NCI-H748 (cell line): Measurements from ENCODE around the gene CDH7.

Source experiments
- DNase-seq: peaks from one replicate; lab custom pipeline; 2025; ENCODE audit not compliant: unreplicated experiment; lab: John Stamatoyannopoulos, UW

CDH7 gene

DNA sequence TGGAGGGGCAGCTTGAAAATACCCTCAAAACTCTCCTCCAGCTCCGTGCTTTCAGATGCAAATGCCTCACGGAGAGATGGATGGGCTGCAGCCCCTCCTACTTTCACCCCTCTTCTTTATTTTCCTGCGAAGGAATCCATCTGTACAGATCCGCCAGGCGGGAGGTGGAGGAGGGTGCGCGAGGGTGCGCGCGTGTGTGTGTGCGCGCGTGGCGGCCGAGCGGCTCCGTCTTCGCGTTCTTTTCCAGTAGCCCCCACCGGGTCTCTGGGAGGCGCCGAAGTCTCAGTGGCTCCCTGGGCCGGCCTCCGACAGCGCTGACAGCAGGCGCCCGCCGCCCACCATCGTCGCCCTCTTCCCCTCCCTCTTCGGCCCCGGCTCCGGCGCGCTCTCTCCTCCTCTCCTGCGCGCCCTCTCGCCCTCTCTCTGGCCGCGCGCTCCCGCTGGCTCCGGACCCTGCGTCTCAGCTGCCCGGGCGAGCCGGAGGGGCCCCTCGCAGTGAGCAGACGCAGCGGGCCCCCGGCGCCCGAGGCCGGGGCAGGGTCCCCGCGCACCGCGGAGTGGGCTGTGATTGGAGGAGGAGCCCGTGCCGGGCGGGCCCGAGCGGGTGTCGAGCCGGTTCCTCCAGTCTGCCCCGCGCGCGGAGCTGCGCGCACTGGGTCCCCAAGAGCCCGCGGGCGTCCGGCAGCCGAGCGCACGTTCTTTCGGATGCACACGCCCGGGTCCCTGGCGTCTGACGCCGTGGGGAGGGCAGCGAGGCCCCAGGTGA, at the start of gene CDH7:
TSS of gene CDH7 (plus strand) at position 624 of the 766 bp plus-strand sequence. CDS start 11,831 bp downstream, outside the sequence.
- peak; percentile 94 for DNase-seq

- DNase-seq = no peak
These were observed 46.8 kb upstream of the CDH7 start for GRCh38 chr18:65704046-65704445.

- DNase-seq = no peak
These were observed 44.2 kb upstream of the CDH7 start for GRCh38 chr18:65706646-65707045.

GRCh38 chr18:65711493-65711892, 39.3 kb upstream of the CDH7 start:
- DNase-seq = no peak

- no peak for DNase-seq
These were observed 29.2 kb upstream of the CDH7 start for GRCh38 chr18:65721619-65722018.

GRCh38 chr18:65725251-65726050, 25.4 kb upstream of the CDH7 start:
- peak; percentile 90 for DNase-seq

DNA sequence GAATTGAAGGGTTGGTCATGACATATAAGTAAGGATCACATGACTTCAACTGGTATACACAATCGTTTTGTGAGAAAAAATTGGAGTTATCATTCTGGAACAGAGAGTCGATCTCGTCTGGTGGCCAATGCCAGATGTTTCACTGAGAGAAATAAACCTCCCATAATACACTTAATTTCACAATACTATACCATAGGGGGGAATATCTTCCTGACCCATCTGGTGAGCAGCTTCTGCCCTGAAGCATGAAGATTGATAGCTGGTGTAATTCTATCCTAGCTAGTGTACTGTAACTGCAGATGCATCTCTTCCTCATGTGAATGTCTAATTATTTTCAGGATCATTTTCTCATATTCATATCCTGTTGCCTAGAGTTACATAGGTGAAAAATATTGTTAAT, 15.7 kb upstream of the CDH7 start:
- no peak for DNase-seq

GRCh38 chr18:65737471-65737955, 13.3 kb upstream of the CDH7 start:
- DNase-seq = peak; percentile 51

DNA sequence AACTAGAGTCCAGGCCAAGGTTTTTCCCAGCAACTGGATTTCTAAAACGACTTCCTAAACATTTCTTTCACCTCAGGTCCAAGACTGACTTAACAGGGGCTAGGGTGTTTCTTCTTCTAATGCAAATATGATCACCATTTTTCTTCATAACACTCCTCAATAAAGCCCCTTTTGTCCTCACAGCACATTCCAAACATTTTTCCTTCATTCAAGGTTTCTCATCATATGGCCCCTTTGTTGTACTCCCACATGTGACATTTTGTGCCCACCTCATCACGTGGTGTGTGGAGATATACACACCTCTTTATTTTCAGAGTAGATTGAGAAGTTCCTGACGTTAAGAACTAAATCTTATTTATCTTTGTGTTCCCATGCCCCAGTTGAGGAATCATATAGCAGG, 3.9 kb upstream of the CDH7 start:
- DNase-seq = no peak

GRCh38 chr18:65748321-65748720, 2.5 kb upstream of the CDH7 start:
- no peak for DNase-seq

DNA sequence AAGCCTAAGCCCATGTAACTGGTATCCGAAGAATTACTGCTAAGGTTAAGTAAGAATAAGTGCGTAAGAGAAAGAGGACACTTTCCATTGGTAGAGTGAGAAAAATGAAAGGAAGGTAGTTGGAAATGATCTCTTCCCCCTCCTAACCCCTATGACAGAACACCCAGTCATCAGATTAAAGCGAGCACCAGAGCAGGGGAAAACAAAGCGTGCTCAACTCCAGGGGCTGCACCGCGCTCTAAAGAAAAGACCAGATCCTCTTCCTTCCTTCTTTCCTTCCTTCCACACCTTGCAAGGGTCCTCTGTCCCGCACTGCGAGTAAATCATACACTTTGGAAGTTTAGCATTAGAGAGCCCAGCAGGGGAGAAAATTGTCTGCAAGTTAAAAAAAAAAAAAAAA, 971 bp upstream of the CDH7 start:
- no peak for DNase-seq

DNA sequence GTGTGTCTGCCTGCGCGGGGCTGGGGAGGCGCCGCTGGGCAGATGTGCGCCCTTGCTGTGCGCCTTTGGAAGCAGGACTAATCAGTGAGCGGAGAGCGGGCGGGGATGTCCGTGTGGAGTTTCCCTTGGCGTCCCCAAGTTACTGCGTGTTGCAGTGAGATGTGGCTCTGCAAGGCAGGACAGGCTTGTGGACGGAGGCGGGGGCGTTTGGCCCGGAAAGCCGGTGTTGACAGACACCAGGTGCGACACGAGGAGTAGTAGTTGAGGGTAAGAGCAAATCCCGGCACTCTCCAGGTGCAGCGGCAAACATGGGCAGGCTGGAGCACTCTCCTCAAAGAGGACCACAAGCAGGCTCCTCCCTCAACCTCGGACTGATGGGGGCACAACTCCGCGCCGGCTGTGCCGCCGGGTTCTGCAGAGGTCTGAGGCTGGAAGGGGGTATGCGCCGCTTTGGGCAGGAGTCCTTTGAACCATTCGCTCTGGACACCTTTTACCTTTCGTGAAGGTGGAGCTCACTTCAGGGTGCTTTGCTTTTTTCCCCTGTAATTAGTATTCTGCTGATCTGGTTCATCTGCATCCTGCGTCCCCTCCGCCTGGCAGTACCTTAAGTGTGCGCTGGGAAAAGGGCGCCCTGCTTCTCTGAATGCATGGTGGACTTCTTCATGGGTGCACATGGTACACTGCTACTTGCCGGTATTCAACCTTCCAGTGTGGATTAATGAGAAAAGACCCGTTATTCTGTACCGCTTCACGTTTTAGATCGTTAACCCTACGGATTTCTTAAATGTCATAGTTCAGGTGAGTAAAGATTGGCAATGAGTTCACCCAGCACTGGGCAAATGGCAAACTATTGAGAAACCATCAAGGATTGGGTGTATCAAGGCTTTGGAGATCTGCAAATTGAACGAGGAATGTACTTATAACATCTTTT, 608 bp downstream of the CDH7 start:
- DNase-seq = peak; percentile 97

DNA sequence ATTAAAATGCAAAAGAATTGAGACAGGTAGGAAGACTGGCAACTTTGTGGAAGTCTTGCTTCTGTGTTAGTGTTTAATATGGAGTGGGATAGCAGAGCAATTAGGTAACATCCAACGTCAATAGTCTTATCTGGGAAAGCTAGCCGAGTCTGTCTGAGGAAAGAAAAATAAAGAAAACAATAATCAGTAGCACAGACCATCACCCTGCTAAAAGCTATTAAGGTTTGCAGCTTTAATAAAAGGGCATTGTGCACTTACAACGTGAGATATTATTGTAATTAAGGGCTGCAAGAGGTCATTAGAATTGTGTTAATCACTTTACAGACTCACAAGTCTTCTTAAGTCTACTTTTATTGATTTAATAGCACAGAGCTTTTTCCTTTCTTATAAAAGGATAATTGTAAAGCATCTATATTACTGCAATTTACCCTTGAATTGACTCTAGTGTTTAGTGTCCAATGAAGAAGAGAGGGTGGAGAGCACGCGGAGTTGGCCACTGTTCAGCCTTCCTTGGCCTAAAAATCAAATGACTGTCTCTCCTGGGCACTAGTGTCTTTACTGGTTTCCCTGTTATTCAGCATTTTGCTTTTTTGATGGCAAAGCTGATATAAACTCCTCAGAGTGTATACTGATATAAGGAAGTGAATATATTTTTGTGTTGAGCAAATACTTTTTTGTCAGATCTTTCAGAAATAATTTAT, 2.0 kb downstream of the CDH7 start:
- peak; percentile 64 for DNase-seq

GRCh38 chr18:65753520-65753919, 2.7 kb downstream of the CDH7 start:
- DNase-seq = peak; percentile 91

GRCh38 chr18:65754121-65754520, 3.3 kb downstream of the CDH7 start:
- DNase-seq = peak; percentile 50

DNA sequence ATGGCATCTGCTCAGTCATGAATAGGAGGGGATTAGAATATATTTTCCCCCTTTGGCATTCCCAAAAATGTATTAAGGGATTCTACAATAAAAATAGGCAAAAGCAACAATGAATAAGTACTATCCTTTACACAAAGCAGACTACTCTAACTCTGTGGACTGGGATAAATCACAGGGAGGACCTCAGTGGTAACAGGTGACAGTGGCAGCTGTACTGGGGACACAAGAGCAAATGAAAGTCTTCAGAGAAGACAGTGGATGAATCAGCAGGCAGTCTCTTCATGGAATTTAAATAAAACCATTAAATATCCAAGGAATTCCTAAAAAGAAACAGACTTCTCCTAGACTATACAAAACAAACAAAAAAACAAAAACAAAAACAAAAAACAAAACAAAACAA, 4.8 kb downstream of the CDH7 start:
- no peak for DNase-seq

- no peak for DNase-seq
These were observed 9.6 kb downstream of the CDH7 start for GRCh38 chr18:65760457-65760856.

DNA sequence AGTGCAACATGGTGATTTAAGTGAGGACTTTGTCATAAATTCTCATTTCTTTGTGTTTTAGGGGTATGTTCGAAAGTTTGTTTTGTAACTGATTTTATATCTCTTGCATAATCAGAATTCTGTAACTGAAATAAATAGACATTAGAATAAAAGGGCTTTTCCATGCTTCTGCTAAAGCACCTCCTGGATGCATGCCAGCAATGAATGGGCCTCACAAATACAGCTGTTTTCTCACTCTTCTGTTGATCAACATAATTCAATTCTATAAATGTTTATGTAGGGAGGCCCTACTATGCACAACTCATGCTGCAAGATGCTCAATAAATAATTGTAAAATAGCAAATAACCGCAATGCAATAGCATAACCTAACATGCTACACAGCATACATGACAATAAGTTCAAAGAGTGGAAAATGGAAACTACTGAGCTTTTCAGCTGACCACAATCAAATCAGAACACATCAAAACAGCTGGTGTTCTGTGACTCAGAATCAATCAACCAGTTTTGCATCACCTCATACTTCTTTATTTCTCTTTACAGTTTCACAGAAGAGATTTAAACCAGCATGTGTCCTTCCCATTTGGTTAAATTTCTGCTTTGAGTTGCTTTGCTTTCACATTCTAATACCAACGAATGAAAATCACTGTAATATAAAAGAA, 11.0 kb downstream of the CDH7 start:
- peak; percentile 79 for DNase-seq

GRCh38 chr18:65762556-65762955, 11.7 kb downstream of the CDH7 start:
- peak; percentile 44 for DNase-seq

DNA sequence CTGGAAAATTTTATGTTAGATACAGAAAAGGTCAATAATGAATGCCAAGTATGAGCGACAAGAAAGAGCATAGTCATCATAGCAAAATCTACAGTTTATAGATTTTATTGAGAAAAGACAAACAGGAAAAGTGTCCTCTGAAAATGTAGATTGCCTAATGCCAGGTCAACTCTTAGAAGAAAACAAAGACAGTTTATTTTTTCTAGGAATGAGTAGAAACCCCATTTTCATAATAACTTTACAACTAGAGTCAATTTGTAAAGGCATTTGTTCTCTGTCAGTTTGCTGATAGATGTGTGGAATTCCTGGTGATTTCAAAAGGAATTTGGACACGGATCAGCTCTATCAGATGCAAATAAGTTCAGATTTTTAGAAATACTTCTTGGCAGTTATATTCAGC, 16.6 kb downstream of the CDH7 start:
- DNase-seq = no peak
